ENCODE measurements around the gene KREMEN1.
"Not testable (repeated sequence)": the region's sequence is repeated elsewhere in the genome, so short reads cannot be mapped to it uniquely, and the experiment has no call there.

The KREMEN1 gene

GRCh38 chr22:29108137-29108536, 35.3 kb downstream of the KREMEN1 start:
- DNase-seq = no peak

- no peak for DNase-seq
Measured at GRCh38 chr22:29109822-29110221, 37.0 kb downstream of the KREMEN1 start.

GRCh38 chr22:29110946-29111345, 38.1 kb downstream of the KREMEN1 start:
- no peak for DNase-seq

- no peak for DNase-seq
Measured at GRCh38 chr22:29112121-29112520, 39.3 kb downstream of the KREMEN1 start.

GRCh38 chr22:29112681-29113080, 39.8 kb downstream of the KREMEN1 start:
- no peak for DNase-seq

- DNase-seq = no peak
Measured at GRCh38 chr22:29113319-29113718, 40.5 kb downstream of the KREMEN1 start.

GRCh38 chr22:29114392-29114791, 41.6 kb downstream of the KREMEN1 start:
- no peak for DNase-seq

GRCh38 chr22:29115682-29116288, 43.0 kb downstream of the KREMEN1 start:
- DNase-seq = no peak

GRCh38 chr22:29116397-29117123, 43.7 kb downstream of the KREMEN1 start:
- DNase-seq = no peak

GRCh38 chr22:29117799-29118477, 45.1 kb downstream of the KREMEN1 start:
- no peak for DNase-seq

GRCh38 chr22:29120098-29120912, 47.5 kb downstream of the KREMEN1 start:
- DNase-seq = not testable (repeated sequence)

GRCh38 chr22:29121124-29121523, 48.3 kb downstream of the KREMEN1 start:
- DNase-seq = no peak

GRCh38 chr22:29122041-29122440, 49.2 kb downstream of the KREMEN1 start:
- no peak for DNase-seq

- no peak for DNase-seq
Measured at GRCh38 chr22:29124777-29125442, 52.1 kb downstream of the KREMEN1 start.

GRCh38 chr22:29125443-29125778, 52.6 kb downstream of the KREMEN1 start:
- DNase-seq = no peak

GRCh38 chr22:29125844-29126243, 53.0 kb downstream of the KREMEN1 start:
- no peak for DNase-seq

- no peak for DNase-seq
Measured at GRCh38 chr22:29126670-29127395, 54.0 kb downstream of the KREMEN1 start.

GRCh38 chr22:29128891-29129807, 56.3 kb downstream of the KREMEN1 start:
- DNase-seq = no peak

- no peak for DNase-seq
Measured at GRCh38 chr22:29129808-29130140, 56.9 kb downstream of the KREMEN1 start.

GRCh38 chr22:29130476-29130875, 57.6 kb downstream of the KREMEN1 start:
- no peak for DNase-seq

- no peak for DNase-seq
Measured at GRCh38 chr22:29133603-29134133, 60.8 kb downstream of the KREMEN1 start.
